NCI-H1436 (cell line): Measurements from ENCODE around the gene C10orf88.

Experiments used
- DNase-seq: peaks from one replicate; lab custom pipeline; 2025; lab: John Stamatoyannopoulos, UW

The C10orf88 gene

GRCh38 chr10:122953902-122954730 is at the start of gene C10orf88:
Gene C10orf88, minus strand, starts transcription at chr10:122954227. Its CDS starts 49 bp downstream, at chr10:122954178.
- DNase-seq = peak; percentile 100

GRCh38 chr10:123001370-123001769 is 47.3 kb upstream of the C10orf88 start:
- DNase-seq = no peak

GRCh38 chr10:123000155-123000554 is 46.1 kb upstream of the C10orf88 start:
- DNase-seq = no peak

- peak; percentile 5 for DNase-seq
Measured at GRCh38 chr10:122999347-122999746, 45.3 kb upstream of the C10orf88 start.

DNA sequence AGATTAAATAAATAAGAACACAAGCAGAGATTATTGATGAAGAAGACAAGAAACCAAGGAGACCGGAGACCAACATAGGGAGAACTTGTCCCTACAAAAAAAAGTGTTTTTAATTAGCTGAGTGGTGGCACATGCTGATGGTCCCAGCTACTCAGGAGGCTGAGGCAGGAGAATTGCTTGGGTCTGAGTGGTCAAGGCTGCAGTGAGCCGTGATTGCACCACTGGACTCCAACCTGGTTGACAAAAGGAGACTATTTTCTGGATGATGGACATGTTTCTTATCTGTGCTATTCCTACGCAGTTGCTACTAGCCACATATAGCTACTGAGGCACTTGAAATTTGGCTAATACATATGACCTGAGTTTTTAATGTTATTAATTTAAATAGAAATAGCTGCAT is 44.9 kb upstream of the C10orf88 start:
- no peak for DNase-seq

GRCh38 chr10:122998360-122998917 is 44.4 kb upstream of the C10orf88 start:
- no peak for DNase-seq

GRCh38 chr10:122997864-122998263 is 43.8 kb upstream of the C10orf88 start:
- DNase-seq = no peak

- no peak for DNase-seq
Measured at GRCh38 chr10:122995936-122996335, 41.9 kb upstream of the C10orf88 start.

- no peak for DNase-seq
Measured at GRCh38 chr10:122993797-122994336, 39.8 kb upstream of the C10orf88 start.

- DNase-seq = no peak
Measured at GRCh38 chr10:122992031-122992585, 38.1 kb upstream of the C10orf88 start.

GRCh38 chr10:122990278-122990677 is 36.3 kb upstream of the C10orf88 start:
- no peak for DNase-seq

- DNase-seq = no peak
Measured at GRCh38 chr10:122988501-122988900, 34.5 kb upstream of the C10orf88 start.

DNA sequence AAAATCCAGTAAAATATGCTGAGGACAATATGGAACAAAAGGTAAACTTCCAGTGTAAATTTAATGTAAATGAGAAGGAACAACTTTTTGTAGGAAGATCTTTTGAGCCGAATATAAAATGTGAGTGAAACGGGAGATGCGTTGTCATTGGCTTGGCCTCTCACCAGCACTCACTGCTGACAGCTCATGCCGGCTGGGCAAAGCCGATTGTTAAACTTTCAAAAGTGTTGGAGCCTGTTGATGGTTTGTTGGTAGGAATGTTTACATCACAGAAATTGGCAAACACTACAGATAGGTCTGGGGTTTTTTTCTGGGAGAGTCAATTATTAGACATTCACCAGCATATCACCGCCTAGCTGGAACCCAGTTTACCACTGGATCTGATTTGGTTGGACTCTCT is 32.3 kb upstream of the C10orf88 start:
- DNase-seq = no peak

GRCh38 chr10:122984708-122985107 is 30.7 kb upstream of the C10orf88 start:
- DNase-seq = no peak

GRCh38 chr10:122983898-122984297 is 29.9 kb upstream of the C10orf88 start:
- DNase-seq = no peak

DNA sequence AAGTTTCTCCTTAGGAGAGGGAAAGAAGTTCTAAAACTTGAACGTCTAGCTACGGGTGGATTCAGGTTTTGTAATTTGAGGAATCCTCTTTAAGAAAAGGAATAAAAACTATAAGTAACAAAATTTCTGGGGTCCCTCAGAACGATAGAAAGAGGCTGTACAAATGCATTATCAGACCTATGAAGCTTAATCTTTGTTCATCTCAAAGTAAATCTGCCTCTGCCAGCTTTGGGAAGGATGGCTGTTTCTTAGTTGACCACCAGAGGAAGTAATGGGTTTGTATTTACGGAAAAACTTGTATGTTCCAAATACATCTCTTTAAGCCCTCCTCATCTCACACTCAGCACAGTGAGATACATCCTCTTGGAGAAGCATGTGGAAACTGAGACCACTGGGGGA is 27.0 kb upstream of the C10orf88 start:
- no peak for DNase-seq

- peak; percentile 93 for DNase-seq
Measured at GRCh38 chr10:122980209-122981065, 26.4 kb upstream of the C10orf88 start, which contains the start of gene PSTK. Gene PSTK, plus strand, starts transcription at chr10:122980401. Its CDS starts 79 bp downstream, at chr10:122980480.

DNA sequence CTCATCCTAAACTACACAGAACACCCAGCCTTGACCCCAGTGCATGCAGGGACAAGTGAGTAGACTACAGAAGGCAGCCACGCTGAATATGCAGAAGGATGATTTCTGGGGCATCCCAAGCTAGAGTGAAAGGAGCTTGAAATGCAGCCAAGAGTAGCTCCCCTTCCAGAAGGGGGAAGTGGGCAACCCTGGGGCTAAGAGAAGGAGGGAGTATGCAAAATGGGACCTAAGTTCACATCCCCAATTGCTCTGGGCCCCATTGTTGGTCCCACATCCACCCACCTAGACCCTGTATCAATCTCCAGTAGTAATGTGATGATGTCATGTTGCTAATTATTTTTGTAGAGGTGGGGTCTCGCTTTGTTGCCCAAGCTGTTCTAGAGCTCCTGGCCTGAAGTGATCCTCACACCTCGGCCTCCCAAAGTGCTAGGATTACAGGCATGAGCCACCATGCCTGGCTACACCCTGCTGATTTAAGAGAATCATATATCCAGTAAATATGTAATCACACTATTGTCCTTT is 20.6 kb upstream of the C10orf88 start:
- DNase-seq = no peak

DNA sequence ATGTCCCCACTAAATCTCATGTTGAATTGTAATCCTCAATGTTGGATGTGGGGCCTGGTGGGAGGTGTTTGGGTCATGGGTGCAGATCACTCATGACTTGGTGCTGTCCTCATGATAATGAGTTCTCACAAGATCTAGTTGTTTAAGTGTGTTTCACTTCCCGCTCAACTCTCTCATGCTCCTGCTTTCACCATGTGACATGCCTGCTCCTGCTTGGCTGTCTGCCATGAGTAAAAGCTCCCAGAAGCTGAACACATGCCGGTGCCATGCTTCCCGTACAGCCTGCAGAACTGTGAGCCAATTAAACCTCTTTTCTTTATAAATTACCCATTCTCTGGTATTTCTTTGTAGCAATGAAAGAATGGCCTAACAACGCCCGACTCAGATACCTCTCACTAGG is 20.0 kb upstream of the C10orf88 start:
- no peak for DNase-seq

DNA sequence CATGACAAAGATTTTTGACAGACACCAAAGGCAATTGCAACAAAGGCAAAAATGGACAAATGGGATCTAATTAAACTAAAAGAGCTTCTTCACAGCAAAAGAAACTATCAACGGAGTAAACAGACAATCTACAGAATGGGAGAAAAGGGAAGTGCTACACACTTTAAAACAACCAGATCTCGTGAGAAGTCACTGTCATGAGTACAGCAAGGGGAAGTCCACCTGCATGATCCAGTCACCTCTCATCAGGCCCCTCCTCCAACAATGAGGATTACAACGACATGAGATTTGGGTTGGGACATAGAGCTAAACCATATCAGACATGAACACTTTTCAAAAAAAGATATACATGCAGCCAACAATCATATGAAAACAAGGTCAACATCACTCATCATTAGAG is 14.7 kb upstream of the C10orf88 start:
- DNase-seq = no peak

DNA sequence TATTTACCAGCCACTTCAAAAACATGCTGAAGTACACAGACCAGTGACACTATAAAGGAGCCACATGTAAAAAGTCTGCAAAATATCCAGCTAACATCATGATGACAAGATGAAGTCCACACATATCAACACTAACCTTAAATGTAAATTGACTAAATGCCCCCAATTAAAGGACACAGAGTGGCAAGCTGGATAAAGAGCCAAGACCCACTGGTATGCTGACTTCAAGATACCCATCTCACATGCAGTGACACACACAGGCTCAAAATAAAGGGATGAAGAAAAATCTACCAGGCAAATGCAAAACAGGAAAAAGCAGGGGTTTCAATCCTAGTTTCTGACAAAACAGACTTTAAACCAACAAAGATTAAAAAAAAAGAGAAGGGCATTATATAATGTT is 12.9 kb upstream of the C10orf88 start:
- no peak for DNase-seq

- DNase-seq = no peak
Measured at GRCh38 chr10:122962405-122962804, 8.4 kb upstream of the C10orf88 start.
